ENCODE data around the gene HNRNPC. TPM values are rescaled to one million over a fixed set of nuclear protein-coding genes. Genes with fewer than 3 reads are reported as not detected.

HNRNPC gene
- total RNA-seq (ENCODE audit: unreplicated experiment) = 601 TPM
- long read RNA-seq, transcript HNRNPC-205 (9 exons, 1,375 nt) = major isoform, 113 of 289 reads
- long read RNA-seq, transcript HNRNPC-230 (8 exons, 1,371 nt) = minor isoform, 32 of 289 reads
- long read RNA-seq, transcript HNRNPC-211 (9 exons, 1,784 nt) = minor isoform, 20 of 289 reads
- long read RNA-seq, partial matches to known transcripts = 13 of 289 reads
- long read RNA-seq, other reads (novel, unspliced or antisense) = 102 of 289 reads

GRCh38 chr14:21269252-21270046, at the start of gene HNRNPC:
HNRNPC (minus strand) TSS chr14:21269442; CDS start chr14:21234193, 35,249 bp downstream.
- H3K9me3 Mint-ChIP-seq (ENCODE audit: unreplicated experiment) = no peaks in the 10 kb centered on the region
- DNase-seq (ENCODE audit: low spot score) = peak; percentile 100
- H3K27ac Mint-ChIP-seq (ENCODE audit: unreplicated experiment) = peak within 1 kb of the TSS; percentile 100
- peak within 1 kb of the TSS; percentile 100 for H3K4me3 Mint-ChIP-seq (ENCODE audit: unreplicated experiment)
- peaks cover 24% of the 10 kb centered on the region for H3K27me3 Mint-ChIP-seq (ENCODE audit: unreplicated experiment)
- TF ChIP-seq, protein P1, sequence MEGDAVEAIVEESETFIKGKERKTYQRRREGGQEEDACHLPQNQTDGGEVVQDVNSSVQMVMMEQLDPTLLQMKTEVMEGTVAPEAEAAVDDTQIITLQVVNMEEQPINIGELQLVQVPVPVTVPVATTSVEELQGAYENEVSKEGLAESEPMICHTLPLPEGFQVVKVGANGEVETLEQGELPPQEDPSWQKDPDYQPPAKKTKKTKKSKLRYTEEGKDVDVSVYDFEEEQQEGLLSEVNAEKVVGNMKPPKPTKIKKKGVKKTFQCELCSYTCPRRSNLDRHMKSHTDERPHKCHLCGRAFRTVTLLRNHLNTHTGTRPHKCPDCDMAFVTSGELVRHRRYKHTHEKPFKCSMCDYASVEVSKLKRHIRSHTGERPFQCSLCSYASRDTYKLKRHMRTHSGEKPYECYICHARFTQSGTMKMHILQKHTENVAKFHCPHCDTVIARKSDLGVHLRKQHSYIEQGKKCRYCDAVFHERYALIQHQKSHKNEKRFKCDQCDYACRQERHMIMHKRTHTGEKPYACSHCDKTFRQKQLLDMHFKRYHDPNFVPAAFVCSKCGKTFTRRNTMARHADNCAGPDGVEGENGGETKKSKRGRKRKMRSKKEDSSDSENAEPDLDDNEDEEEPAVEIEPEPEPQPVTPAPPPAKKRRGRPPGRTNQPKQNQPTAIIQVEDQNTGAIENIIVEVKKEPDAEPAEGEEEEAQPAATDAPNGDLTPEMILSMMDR (IDR thresholded peaks at IDR 0.05; ENCODE audit: unreplicated experiment) = no peak
- H3K36me3 Mint-ChIP-seq (ENCODE audit: low read depth, unreplicated experiment) = peaks cover 21% of the 10 kb centered on the region
- H3K4me1 Mint-ChIP-seq (ENCODE audit: unreplicated experiment) = peaks cover 30% of the 10 kb centered on the region

DNA sequence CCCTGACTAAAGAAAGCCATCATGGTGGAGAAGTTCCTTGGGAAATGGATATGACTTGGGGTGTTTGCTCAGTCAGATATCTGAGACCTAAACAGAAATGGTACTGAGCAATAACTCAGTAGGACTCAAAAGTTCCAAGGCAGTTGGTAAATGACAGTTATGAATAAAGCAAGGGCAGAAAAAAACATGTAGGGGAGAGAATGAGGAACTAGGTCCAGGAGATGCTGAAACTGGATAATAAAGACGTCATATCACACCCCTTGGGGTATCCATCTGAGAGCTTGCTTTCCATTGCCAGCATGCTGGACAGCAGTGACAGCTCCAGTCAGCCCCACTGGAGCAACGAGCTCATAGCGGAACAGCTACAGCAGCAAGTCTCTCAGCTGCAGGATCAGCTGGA, 48.2 kb upstream of the HNRNPC start:
- DNase-seq (ENCODE audit: low spot score) = no peak
- no peak overlapping the region for H3K27ac Mint-ChIP-seq (ENCODE audit: unreplicated experiment)
- peaks cover 6% of the 10 kb centered on the region for H3K27me3 Mint-ChIP-seq (ENCODE audit: unreplicated experiment)
- H3K4me3 Mint-ChIP-seq (ENCODE audit: unreplicated experiment) = no peak overlapping the region
- H3K9me3 Mint-ChIP-seq (ENCODE audit: unreplicated experiment) = no peaks in the 10 kb centered on the region
- H3K36me3 Mint-ChIP-seq (ENCODE audit: low read depth, unreplicated experiment) = no peaks in the 10 kb centered on the region
- TF ChIP-seq, protein P1 (IDR thresholded peaks at IDR 0.05; ENCODE audit: unreplicated experiment) = no peak
- peaks cover 14% of the 10 kb centered on the region for H3K4me1 Mint-ChIP-seq (ENCODE audit: unreplicated experiment)

GRCh38 chr14:21313512-21313911, 44.3 kb upstream of the HNRNPC start:
- TF ChIP-seq, protein P1 (IDR thresholded peaks at IDR 0.05; ENCODE audit: unreplicated experiment) = no peak
- no peak overlapping the region for H3K4me3 Mint-ChIP-seq (ENCODE audit: unreplicated experiment)

GRCh38 chr14:21311614-21312013, 42.4 kb upstream of the HNRNPC start:
- TF ChIP-seq, protein P1 (IDR thresholded peaks at IDR 0.05; ENCODE audit: unreplicated experiment) = no peak

More at GRCh38 chr14:21313512-21313911, 44.3 kb upstream of the HNRNPC start:
- Mint-ChIP-seq H3K36me3 (ENCODE audit: low read depth, unreplicated experiment) (no peaks in the 10 kb centered on the region), H3K27me3 (ENCODE audit: unreplicated experiment) (no peaks in the 10 kb centered on the region), H3K9me3 (ENCODE audit: unreplicated experiment) (no peaks in the 10 kb centered on the region), H3K27ac (ENCODE audit: unreplicated experiment) (no peak overlapping the region), H3K4me1 (ENCODE audit: unreplicated experiment) (peaks cover 6% of the 10 kb centered on the region)
- DNase-seq (ENCODE audit: low spot score) = no peak

DNA sequence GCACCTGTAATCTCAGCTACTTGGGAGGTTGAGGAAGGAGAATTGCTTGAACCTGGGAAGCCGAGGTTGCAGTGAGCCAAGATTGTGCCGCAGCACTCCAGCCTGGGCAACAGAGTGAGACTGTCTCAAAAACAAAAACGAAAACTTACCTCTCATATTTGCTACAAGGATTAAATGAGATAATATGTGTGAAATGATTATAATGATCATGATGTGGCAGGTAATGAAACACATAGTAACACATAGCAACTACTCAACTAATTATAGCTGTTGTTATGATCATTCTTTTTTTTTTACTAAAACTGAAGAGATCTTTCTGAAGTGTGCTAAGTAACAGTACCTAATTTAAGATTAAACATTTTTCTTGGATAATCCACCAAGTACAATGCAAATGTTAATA, 40.7 kb upstream of the HNRNPC start:
- no peak overlapping the region for H3K4me3 Mint-ChIP-seq (ENCODE audit: unreplicated experiment)
- DNase-seq (ENCODE audit: low spot score) = no peak

More at GRCh38 chr14:21311614-21312013, 42.4 kb upstream of the HNRNPC start:
- Mint-ChIP-seq H3K27ac (ENCODE audit: unreplicated experiment) (no peak overlapping the region), H3K4me1 (ENCODE audit: unreplicated experiment) (peaks cover 9% of the 10 kb centered on the region), H3K36me3 (ENCODE audit: low read depth, unreplicated experiment) (no peaks in the 10 kb centered on the region), H3K27me3 (ENCODE audit: unreplicated experiment) (peaks cover 1% of the 10 kb centered on the region), H3K4me3 (ENCODE audit: unreplicated experiment) (no peak overlapping the region), H3K9me3 (ENCODE audit: unreplicated experiment) (no peaks in the 10 kb centered on the region)
- no peak for DNase-seq (ENCODE audit: low spot score)

More for the DNA sequence above, 40.7 kb upstream of the HNRNPC start:
- H3K4me1 Mint-ChIP-seq (ENCODE audit: unreplicated experiment) = peaks cover 9% of the 10 kb centered on the region
- peaks cover 1% of the 10 kb centered on the region for H3K27me3 Mint-ChIP-seq (ENCODE audit: unreplicated experiment)
- no peaks in the 10 kb centered on the region for H3K9me3 Mint-ChIP-seq (ENCODE audit: unreplicated experiment)
- no peak overlapping the region for H3K27ac Mint-ChIP-seq (ENCODE audit: unreplicated experiment)
- H3K36me3 Mint-ChIP-seq (ENCODE audit: low read depth, unreplicated experiment) = no peaks in the 10 kb centered on the region
- TF ChIP-seq, protein P1 (IDR thresholded peaks at IDR 0.05; ENCODE audit: unreplicated experiment) = no peak

Data from endothelial cell (in vitro differentiated cells).